HK-2 (cell line): Measurements from ENCODE around the gene ABCD3.

Experiments
- DNase-seq: peaks from one replicate; pipeline ENCODE4 v3.0.0-alpha.2; 2018; ENCODE audit not compliant: unreplicated experiment

ABCD3 gene

DNA sequence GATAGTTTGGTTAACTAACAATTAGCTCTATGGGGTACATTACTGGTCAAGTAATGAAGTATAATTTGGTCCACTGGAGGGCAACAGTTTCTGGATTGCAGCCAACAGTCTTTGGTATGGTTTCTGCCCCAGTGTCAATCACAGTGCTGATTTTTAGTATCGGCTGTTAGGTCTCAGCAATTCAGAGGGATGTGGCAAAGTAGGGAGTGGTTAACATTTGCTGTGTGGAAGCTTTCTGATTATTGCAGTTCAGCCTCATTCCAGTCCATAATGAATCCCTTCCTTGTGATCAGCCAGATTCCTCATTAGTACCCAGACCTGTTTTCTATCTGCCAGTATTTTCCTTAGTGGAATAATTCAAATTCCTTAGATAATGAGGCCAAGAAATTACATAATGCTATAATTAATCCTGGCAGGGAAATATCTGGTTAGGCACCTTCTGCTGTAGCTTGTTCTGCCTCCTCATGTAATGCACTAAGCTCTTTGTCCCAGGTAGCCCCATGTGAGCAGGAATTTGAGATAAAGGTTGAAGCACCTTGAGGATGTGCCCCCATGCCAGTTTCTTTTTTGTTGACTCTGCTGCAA is 109.3 kb downstream of the ABCD3 start:
- DNase-seq: peak; percentile 48

DNA sequence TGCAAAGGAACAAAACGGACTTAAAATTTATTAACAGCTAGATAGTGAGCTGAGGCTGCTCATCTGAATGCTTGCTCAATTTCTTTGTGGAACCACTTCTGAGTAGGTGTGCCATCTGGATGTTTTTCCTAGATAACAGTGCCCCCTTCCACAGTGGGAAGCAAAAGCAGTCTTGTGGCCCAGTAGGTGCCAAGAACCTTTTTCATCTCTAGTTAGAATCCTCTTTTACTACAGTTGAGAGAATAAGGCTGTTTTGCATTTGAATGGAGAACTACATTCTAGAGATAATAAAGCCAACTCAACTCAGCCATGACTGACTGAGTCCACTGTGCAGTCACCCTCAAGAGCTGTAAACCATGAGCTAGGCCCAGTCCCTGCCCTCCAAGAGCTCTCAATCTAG is 110.1 kb downstream of the ABCD3 start:
- DNase-seq: peak; percentile 39

DNA sequence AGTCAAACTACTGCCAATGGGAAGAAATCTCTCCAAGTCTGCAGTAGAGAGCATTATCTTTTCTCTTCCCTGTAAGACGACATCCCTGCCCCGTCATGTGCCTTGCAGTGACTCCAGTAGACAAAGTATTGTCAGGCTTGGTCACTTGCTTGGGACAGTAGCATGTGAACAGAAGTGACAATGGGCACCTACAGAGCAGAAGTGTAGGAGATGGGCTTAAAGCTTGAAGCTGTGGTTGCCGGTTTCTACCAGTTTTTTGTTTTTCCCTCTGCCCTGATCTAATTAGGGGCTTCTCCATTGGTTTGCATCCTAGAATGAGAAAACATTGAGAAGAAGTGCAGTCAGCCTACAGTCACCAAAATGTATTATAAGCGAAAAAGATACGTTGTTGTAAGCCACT is 110.6 kb downstream of the ABCD3 start:
- DNase-seq: no peak

DNA sequence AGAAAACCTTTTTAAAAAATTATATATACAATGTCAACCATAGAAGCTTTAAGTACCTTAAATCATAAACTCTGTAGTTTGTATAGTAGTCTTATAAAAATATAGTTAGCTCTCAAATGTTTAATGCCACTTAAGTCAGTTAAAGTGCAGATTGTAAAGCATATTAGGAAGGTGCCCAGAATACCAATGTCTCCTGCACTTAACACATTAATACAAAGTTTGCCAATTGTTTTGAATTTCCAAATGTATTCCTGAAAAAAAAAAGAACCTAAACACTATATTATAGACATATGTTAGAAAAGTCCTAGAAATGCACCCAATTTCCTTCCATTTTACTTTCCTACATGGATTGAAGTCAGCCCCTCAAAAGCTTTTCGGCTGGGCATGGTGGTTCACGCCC is 111.2 kb downstream of the ABCD3 start:
- DNase-seq: no peak

DNA sequence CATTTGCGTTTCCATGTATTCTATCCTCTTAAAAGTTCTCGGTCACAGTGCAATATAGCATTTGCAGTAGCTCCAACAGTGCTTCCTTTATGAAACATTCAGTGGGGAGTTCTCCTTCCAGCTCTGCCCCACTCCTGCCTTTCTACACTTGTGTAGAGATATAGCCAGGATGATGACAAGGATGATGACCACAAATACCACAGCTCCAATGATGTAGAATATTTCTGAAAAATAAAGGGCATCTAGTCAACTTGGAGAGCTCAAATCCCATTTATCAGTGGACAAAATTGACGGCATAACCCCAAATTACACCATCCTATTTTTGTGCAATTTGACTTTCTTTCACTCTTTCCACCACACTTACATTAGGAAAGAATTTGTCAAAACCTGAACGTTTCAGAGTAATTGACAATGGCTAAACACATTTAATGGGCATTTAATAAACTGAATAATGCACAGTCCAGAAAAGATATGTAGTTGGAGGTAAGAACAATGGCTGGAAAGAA is 112.2 kb downstream of the ABCD3 start:
- DNase-seq: no peak

DNA sequence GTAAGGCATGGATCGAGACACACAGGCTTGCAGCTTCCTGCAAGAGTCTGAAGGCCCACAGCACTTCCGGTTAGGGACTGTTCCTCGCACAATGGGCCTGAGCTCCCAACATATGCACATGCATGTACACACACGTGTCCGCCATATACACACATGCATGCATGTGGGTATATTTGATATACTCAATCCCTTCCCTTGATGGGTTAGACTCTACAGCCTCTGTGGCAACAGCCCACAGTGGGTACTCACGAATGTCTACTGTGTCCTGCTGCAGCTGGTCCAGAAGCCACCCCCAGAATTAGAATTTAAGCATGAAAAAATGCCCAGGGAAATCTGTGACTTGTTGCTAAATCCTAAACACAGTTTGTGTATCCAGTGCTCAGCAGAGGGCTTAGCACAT is 113.5 kb downstream of the ABCD3 start:
- DNase-seq: no peak

DNA sequence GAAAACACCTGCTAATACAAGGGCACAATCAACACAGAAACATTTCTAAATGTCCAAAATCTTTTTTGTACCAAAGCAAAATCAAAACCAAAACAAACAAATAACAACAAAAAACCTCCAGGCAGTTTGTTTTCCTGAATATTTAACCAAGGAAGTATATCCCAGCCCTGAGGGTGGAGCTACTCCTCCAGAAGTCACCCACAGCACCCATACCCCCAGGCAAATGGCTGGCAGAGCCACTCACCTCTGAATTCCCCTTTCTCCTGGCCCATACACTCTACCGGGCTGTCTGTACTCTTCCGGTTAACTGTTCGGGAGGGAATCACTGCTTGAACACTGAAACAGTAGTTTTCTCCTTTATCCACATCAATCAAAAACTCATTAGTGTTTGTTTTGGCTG is 113.9 kb downstream of the ABCD3 start:
- no peak for DNase-seq

DNA sequence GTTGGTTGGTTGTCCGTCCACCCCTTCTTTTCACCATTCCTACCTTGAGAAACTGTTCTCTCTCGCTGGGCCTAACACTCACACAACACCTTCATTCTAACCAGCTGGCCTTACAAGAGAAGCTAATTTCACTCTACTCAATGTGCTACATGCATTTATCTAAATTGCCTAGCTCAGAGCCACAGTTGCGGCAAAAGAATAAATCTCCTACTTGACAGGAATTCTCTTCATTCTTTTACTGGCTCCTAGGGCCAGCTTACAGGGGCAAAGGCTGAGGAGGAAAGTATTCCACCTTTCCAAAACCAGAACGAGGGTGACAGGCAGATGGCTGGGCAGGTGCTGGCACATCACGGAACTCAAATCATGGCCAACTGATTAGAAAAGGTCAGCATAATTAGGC is 116.9 kb downstream of the ABCD3 start:
- DNase-seq: no peak

DNA sequence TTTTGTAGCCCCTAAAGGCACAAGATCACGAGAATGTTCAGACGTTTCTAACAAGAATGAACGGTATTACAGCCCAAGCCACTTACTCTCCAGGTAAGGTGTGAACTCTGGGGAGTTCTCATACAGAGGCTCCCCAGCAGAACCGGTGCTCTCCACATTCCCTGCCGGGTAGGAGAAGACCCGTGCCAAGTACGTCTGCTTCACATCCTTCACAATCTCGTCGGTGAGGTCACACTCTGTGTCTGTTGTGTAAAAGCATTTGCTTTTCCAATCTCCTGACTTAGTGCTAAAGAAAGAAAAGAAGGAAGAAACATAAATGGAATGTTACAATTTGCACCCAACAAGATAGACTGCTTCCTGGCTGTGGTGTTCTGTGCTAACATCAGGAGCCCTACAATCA is 117.7 kb downstream of the ABCD3 start:
- DNase-seq: no peak

DNA sequence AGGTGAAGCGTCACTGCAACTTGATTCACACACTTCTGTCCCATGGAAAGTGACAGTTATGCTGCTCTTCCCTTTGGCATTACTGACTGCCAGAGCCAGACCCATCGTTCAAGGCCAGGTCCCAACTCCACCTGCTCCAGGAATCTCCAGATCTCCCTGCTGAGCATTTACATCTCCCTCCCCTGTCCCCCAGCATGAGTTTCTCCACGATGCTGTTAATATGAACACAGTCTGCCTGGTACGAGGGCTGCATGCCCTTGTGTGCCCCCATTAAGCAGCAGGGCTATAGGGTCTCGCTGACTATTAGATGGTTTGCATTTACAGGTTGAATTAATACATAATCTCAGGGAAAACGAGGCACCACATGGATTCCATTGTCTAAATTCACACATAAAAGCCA is 119.1 kb downstream of the ABCD3 start:
- DNase-seq: no peak

DNA sequence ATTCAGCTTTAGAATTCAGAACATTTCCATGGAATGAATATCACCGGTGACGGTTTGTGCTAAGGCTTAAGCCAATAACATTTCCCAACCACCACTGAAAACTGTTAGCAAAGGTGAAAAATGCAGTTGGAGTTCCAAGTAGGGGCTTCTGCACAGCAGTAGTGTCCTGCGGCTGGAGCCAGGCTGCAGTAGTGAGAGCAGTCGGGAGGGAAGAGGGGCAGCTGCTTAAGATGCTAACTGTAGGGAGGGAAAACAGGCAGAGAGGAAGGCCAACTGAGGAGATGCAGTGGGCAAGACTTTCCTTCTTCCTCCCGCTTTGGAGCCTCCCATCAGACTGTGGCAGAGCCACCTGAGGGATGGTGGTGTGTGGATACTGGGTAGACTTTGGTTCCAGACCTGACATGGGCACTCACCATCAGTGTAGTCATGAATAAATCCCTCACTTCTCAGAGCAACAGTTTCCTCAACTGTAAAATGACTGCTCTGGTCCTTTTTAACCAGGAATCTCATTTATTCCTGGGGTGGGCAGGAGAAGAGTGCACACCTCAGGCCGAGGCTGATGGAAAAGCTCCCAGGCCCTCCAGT is 120.1 kb downstream of the ABCD3 start:
- DNase-seq: no peak

DNA sequence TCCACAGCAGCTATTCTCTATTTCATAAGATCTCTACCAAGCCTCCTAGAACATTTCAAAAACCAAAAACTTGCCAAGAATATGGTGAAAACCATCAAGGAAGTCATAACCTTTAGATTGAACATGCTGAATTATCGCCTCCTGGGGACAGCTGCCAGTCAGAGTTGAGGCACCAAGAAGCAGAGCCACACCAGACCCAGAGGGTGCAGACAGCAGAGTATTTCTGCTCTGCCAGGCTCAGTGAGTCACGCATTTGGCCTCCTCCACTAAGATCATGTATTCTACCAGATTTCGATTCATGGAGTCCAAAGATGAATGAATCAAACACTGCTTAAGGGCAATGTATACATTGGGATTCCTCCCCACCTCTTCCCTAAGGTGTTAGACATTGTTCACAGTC is 121.3 kb downstream of the ABCD3 start:
- peak; percentile 41 for DNase-seq

DNA sequence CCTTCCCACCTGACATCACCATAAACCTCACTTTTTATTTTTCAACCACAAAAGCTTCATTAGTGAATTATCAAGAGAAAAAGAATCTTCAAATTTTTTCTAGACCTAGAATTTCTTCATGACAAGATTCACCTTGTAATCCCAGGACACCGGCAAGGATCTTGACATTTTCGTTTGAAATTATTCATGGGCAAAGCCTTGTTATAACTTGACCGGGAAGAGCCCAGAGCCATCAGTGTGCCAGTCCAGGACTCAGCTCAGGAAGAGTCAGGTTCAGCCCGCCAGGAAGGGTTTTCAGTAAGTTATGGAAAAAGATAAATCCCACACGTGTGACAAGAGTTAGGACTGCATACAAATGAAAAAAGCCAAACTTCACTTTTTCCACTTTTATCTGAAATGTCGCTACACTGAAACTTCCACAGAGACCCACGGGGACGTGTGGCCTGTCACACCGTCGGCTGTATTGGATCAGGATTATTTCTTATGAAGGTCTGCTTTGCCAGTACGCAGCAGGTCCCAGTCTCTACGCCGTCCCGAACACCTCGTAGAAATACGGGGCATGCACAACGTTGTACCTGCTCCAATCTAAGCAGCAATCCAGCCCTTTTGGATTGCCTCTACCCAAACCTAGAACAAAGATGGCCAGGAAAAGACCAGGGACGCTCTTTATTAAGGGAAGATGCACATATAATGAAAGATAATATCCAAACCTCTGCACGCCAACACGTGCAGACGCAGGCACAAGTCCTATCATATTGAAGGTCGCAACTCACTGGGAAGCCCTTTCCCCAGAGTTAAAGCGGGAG is 122.5 kb downstream of the ABCD3 start:
- DNase-seq: peak; percentile 22

DNA sequence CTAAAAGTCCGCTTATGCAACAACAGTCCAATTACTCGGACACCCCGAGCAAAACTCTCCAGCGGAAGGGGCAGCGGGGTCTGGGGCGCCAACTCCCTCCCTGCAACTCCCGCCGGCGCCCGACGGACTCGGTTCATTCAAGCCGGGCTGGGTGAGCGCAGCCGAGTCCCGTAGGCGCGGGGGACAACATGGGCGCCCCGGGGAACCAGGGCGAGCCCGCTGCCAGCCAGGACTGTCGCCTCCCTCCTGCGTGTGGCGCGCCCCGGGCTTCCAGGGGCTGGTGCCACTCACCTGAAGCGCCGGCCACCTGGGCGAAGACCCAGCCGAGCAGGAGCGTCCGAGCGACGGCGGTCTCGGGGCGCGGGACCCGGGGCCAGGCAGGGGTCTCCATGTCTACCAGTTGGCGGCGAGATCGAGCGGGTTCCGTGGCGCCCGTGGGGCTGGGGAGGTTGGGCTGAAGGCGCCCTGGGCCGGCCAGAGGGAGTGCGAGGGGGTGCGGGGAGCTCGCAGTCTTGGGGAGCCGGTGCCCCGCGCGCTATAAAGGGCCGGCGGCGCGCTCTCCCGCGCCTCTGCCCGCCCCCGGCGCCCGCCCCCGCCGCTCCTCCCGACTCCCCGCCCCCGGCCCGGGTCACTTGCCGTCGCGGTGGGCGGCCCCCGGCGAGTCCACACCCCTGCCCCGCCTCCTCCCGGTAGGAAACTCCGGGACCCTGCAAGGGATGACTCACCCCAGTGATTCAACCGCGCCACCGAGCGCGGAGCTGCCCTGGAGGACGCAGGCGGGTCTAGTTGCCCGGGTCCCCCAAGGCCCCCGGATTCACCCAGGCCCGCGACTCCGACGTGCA is 123.3 kb downstream of the ABCD3 start, which contains the start of gene F3:
F3 (minus strand) TSS at position 514 of the 842 bp plus-strand sequence; CDS start at position 391, 123 bp downstream.
- DNase-seq: peak; percentile 91

DNA sequence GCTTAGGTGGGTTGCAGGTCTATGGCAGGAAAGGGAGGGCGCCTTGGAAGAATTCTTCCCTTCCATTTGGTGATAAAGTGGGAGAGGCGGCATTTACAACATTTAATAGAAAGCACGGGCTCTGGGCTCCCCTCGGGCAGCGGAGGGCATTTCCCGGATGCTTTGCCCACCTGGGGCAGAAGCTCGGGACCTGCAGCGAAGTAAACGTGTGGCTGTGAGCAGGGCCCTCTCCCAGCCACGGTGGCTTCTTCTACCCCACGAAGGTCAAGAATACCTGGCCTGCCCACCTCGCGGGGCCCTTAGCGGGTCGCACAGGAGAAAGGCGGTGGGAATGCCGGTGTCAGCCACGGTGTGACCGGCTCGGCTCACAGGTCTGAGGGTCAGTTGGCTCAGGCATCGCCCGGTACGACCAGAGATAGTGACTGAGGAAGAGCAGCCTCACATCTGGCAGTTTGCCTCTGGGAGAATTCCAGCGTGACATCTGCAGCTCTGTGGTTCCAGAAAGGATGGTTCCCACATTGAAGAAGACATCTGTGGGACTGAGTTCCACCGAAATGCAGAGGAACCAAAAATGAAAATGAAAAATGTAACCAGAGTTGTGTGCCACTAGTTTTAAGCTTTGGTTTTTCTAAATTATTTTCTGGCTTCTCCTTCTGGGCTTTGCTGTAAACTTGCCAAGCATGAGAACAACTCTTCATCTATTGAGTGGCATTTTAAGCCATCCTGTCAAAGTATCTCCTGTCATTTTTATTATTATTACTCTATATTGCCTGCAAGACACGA is 124.1 kb downstream of the ABCD3 start:
- no peak for DNase-seq

DNA sequence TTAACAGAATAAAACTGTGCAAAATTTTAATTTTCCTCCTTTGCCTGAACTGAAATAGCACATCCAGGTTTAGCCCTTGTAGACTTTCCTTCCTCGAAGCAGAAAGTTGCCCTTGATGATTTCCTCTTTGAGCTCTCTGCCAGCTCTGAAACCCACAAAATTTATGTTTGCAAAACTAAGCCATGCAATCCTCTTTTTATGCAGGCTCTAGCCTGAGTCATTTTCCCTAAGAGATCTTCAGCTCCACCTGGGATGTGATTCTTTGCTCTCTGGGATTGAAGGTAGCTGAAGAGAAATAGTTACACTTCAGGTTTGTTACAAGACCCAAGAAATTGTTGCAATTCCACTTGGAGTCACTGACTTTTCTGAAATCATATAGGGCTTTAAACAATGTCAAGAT is 124.8 kb downstream of the ABCD3 start:
- no peak for DNase-seq

DNA sequence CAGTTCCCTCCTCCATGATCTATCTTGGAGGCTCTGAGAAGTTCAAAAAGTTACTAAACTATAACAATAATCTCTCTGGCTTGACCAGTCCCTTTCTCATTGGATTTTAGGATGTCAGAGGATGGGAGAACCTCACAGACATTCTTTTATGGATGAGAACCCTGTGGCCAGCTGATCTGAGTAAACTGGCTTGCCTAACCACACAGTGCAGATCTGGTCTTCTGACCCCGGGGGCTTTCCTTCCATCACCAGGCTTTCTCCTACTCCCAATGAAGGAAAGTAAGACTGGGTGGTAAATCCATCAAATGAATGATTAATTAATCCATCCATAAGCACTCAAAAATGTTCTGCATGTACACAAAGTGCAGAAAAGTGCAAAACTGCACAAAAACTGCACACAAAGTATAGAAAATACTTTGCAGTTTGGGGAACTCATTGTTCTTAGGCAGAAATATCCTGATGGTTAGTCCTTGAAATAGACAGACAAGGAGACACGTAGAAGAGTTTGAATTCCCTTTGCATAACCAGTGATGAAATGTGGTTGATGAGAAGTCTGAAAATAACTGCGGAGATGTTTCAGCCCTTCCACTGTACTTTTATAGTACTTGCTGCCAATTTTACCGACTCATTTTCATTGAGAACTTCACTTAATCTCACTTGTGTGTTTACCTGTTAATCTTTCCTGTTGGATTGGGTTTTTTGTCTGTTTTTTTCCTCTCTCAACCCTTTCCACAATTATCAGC is 125.9 kb downstream of the ABCD3 start:
- no peak for DNase-seq

DNA sequence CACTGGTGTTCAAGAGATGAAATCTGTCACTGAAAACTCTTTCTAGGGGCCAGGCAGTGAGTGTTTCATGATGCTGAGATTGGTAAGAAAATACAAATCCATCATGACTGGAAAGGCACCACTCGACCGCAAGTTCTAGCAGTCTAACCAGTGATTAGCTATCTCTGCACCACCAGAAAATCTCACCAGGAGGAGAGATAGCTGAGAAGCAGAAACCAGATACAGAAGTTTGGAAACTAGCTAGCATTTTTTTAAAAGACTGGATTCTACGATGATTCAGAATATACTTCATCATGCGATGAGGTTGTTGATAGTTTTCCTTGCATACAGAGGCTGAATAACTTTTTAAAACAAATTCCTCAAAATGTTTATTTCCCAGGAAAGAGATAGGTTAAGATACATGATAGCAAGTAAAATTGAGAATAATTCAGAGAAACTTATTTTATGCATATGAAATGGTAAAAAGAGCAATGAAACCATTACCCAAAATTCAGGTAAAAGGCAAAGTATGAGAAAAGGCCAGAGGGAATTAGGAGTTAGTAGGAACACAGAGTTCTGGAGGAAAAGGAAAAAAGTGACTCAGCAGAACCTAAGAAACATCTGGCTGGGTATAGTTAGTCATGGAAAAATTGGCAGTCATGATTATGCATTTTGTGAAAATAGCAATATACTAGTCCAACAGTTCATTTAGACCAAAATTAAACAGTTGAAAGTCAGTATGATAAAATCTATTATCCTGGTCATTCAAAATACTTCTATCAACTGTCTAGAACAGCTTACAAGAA is 126.7 kb downstream of the ABCD3 start:
- DNase-seq: no peak

DNA sequence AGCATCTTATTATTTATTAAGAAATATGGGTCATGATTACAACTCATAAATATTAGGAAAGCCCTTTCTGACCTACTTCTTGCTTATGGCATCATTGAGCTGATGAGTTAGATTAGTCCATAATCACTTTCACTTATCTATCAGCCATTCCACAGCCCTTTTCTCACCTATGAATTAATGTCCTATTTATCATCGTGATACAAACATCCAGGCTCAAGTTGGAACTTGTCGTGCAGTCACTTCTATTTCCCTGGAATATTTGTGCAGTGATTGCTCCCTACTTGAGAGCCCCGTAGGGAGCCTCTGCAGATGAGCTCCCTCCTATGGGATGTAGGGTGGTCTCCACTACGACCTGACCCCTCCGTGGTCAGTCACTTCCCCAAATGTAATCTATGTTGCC is 131.5 kb downstream of the ABCD3 start:
- DNase-seq: no peak

DNA sequence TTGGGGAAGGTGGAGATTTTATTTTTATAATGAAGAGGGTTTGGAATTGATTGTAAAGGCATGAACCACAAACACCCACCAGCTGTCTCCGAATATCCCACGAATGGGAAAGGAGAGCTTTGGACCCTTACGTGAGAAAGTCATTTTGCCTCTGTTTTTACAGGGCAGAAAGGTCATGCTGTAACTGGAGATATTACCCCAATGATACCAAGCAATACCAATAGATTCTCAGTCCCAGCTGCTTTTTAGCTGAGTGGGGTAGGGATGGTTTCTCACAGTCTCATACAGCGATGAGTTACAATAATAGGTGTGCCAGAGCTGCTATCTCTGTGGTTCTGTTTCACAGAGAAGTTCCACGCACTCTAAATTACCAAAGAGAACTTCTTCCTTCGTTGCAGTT is 132.2 kb downstream of the ABCD3 start:
- DNase-seq: no peak
